ENCODE results near the gene SMYD3.

Gene SMYD3

DNA sequence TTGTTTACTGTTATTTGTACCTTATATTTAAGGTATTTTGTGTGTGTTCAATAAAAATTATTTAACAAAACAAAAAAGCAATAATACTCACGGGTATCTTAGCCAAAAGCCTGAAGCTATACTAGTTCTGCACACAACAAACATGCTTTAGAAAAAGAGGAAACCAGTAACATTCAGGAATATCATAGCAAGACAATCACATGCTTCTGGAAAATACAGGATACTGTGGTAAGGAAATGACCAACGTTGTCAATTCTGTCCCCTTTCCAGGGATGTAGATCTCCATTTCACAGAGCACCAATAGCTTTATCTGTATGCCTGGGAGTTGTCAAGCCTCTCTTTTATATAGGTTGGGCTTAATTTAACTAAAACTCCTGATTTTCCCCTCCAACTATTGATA, 288.4 kb downstream of the SMYD3 start:
- peak in 1 of 2 experiments; percentile 22 for DNase-seq (ENCODE audit: low read depth in 1 of 2, low spot score in 1 of 2)
- TF ChIP-seq SPI1 (IDR thresholded peaks at IDR 0.05; ENCODE audit: borderline replicate concordance, low read depth): peak; percentile 80
- TF ChIP-seq, protein P1, sequence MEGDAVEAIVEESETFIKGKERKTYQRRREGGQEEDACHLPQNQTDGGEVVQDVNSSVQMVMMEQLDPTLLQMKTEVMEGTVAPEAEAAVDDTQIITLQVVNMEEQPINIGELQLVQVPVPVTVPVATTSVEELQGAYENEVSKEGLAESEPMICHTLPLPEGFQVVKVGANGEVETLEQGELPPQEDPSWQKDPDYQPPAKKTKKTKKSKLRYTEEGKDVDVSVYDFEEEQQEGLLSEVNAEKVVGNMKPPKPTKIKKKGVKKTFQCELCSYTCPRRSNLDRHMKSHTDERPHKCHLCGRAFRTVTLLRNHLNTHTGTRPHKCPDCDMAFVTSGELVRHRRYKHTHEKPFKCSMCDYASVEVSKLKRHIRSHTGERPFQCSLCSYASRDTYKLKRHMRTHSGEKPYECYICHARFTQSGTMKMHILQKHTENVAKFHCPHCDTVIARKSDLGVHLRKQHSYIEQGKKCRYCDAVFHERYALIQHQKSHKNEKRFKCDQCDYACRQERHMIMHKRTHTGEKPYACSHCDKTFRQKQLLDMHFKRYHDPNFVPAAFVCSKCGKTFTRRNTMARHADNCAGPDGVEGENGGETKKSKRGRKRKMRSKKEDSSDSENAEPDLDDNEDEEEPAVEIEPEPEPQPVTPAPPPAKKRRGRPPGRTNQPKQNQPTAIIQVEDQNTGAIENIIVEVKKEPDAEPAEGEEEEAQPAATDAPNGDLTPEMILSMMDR (IDR thresholded peaks at IDR 0.05; ENCODE audit: insufficient read depth, low read length): no peak
- no peak overlapping the region for H3K4me3 ChIP-seq (replicated peaks; ENCODE audit: insufficient read depth, low read length)
- peak overlapping the region; percentile 26 for H3K27ac ChIP-seq (replicated peaks)
- H3K27me3 ChIP-seq (ENCODE audit: insufficient read depth, poor library complexity, severe bottlenecking): no peaks in the 10 kb centered on the region

DNA sequence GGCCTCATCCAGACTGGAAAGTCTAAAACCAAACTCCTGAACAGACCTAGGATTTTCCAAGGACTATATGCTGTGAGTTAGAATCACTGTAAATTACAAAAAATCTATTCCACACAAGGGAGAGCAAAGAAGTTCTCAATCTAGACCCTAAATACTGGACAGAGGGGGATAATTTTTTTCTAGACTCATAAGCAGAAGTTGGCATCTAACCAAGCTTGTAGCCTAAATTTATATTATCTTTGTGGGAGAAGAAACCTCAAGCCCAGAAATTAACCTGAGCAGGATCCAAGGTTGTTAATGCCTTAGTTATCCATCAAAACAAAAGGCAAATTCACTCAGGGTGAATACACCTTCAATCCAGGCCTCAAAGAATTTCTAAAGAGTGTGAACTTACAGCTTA, 290.2 kb downstream of the SMYD3 start:
- no peak for DNase-seq (ENCODE audit: low read depth in 1 of 2, low spot score in 1 of 2)
- Histone ChIP-seq H3K4me3 (replicated peaks; ENCODE audit: insufficient read depth, low read length) (no peak overlapping the region), H3K27ac (replicated peaks) (no peak overlapping the region), H3K27me3 (ENCODE audit: insufficient read depth, poor library complexity, severe bottlenecking) (no peaks in the 10 kb centered on the region)
- TF ChIP-seq POLR2AphosphoS5 (IDR thresholded peaks at IDR 0.05; ENCODE audit: low read depth): no peak
- TF ChIP-seq GABPA (IDR thresholded peaks at IDR 0.05; ENCODE audit: low read depth): no peak
- no peak for TF ChIP-seq SPI1 (IDR thresholded peaks at IDR 0.05; ENCODE audit: borderline replicate concordance, low read depth)

DNA sequence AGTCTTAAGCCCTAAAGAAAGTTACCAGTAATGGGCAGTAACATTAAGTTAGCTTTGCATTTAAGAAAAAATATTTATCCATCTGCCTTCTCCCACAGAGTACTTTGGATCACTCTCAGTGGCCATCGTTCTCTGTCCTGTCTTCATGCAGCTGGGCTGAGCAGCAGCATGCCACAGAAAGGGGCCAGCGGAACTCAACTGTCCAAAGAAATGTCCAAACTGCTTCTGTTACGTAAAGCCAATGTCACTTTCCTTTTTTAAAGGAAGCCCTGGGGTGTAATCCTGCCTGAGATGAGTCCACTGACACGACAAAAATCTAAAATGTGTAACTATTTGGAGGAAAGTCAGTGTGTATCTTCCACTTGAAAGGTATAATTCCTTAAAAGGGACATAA, 291.6 kb downstream of the SMYD3 start:
- Histone ChIP-seq H3K4me3 (replicated peaks; ENCODE audit: insufficient read depth, low read length) (no peak overlapping the region), H3K27ac (replicated peaks) (peak overlapping the region; percentile 70), H3K27me3 (ENCODE audit: insufficient read depth, poor library complexity, severe bottlenecking) (no peaks in the 10 kb centered on the region)
- DNase-seq (ENCODE audit: low read depth in 1 of 2, low spot score in 1 of 2): peak in 1 of 2 experiments; percentile 7
- TF ChIP-seq, protein P2, sequence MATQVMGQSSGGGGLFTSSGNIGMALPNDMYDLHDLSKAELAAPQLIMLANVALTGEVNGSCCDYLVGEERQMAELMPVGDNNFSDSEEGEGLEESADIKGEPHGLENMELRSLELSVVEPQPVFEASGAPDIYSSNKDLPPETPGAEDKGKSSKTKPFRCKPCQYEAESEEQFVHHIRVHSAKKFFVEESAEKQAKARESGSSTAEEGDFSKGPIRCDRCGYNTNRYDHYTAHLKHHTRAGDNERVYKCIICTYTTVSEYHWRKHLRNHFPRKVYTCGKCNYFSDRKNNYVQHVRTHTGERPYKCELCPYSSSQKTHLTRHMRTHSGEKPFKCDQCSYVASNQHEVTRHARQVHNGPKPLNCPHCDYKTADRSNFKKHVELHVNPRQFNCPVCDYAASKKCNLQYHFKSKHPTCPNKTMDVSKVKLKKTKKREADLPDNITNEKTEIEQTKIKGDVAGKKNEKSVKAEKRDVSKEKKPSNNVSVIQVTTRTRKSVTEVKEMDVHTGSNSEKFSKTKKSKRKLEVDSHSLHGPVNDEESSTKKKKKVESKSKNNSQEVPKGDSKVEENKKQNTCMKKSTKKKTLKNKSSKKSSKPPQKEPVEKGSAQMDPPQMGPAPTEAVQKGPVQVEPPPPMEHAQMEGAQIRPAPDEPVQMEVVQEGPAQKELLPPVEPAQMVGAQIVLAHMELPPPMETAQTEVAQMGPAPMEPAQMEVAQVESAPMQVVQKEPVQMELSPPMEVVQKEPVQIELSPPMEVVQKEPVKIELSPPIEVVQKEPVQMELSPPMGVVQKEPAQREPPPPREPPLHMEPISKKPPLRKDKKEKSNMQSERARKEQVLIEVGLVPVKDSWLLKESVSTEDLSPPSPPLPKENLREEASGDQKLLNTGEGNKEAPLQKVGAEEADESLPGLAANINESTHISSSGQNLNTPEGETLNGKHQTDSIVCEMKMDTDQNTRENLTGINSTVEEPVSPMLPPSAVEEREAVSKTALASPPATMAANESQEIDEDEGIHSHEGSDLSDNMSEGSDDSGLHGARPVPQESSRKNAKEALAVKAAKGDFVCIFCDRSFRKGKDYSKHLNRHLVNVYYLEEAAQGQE (IDR thresholded peaks at IDR 0.05; ENCODE audit: insufficient replicate concordance, low read depth): no peak
- TF ChIP-seq SPI1 (IDR thresholded peaks at IDR 0.05; ENCODE audit: borderline replicate concordance, low read depth): no peak
- TF ChIP-seq, protein P1 (IDR thresholded peaks at IDR 0.05; ENCODE audit: insufficient read depth, low read length): no peak
- TF ChIP-seq POLR2AphosphoS5 (IDR thresholded peaks at IDR 0.05; ENCODE audit: low read depth): no peak
- TF ChIP-seq GABPA (IDR thresholded peaks at IDR 0.05; ENCODE audit: low read depth): no peak

DNA sequence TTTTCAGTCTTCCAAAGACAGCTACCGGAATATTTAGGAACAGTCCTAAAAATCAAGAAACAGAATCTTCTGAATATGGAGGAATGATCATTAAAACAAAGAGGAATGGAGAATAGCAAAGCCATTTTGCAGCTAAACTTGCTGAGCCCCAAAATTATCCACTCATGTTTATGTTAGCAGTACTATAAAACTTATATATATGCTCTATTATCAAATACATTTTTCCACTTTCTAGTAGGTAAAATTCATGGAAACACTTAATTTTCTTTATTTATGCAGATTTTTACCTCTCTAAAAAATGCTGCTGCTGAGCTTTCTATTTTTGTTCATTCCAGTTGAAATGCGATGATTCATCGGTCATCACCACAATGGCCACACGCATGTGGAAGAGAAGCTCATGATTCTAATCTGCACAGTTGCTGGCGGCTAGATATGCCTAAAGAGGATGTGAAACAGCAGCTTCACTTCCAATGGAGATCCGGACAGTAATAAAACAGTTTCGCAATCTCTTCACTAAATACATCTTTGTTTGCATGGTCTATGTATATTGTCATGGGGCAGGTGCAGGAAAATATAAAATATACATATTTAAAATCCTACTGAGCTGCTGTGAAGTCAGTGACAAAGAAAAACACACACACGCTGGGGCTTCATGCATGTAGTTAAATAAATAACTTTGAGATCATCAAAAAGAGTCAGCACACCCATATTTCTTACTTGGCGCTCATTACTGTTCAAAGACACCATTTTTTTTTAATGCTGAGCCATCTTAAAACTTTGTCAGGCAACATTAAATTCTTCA, 292.2 kb downstream of the SMYD3 start:
- peak; percentile 88 to 92 for DNase-seq (ENCODE audit: low read depth in 1 of 2, low spot score in 1 of 2)
- Histone ChIP-seq H3K27ac (replicated peaks) (peak overlapping the region; percentile 70), H3K4me3 (replicated peaks; ENCODE audit: insufficient read depth, low read length) (no peak overlapping the region), H3K27me3 (ENCODE audit: insufficient read depth, poor library complexity, severe bottlenecking) (no peaks in the 10 kb centered on the region)
- TF ChIP-seq, protein P2 (IDR thresholded peaks at IDR 0.05; ENCODE audit: insufficient replicate concordance, low read depth): no peak
- TF ChIP-seq POLR2AphosphoS5 (IDR thresholded peaks at IDR 0.05; ENCODE audit: low read depth) (0 out of 2 replicates have a peak, but pooled peaks have one; percentile 33), GABPA (IDR thresholded peaks at IDR 0.05; ENCODE audit: low read depth) (no peak), SPI1 (IDR thresholded peaks at IDR 0.05; ENCODE audit: borderline replicate concordance, low read depth) (peak; percentile 49; the same call in 1 of the 2 replicates)
- TF ChIP-seq, protein P1 (IDR thresholded peaks at IDR 0.05; ENCODE audit: insufficient read depth, low read length): no peak
